CD14-positive monocyte (primary cell): ENCODE results near the gene TRPC6. TPM values are rescaled to one million over a fixed set of nuclear protein-coding genes. Genes with fewer than 3 reads are reported as not detected.
A peak's percentile ranks its signal among the peaks of the same experiment; 100 is the strongest.

Source experiments
- DNase-seq, 3 donors: peaks; one replicate each; pipeline ENCODE4 v3.0.0-alpha.2; 2011 to 2022
- H2AFZ ChIP-seq: 2 replicates; pipeline ENCODE4 v1.6.0; 2012; ENCODE audit warnings: mild to moderate bottlenecking, low read depth, low read length, inconsistent platforms; ENCODE audit not compliant: insufficient read depth, poor library complexity, severe bottlenecking
- H3K27ac ChIP-seq, 2 donors: 1 replicate in 1 of 2; 2 replicates in 1 of 2; pipeline ENCODE4 v1.5.1; 2012 to 2013; ENCODE audit warnings: low read length in 2 of 2, control low read depth in 1 of 2, inconsistent platforms in 1 of 2, low read depth in 1 of 2, mild to moderate bottlenecking in 1 of 2
- H3K27me3 ChIP-seq, 2 donors: one replicate each; pipeline versions ENCODE4 v1.6.0 to v1.6.1; 2011 to 2013; ENCODE audit warnings: low read length in 2 of 2; ENCODE audit not compliant: control insufficient read depth in 2 of 2, insufficient read depth in 2 of 2
- H3K36me3 ChIP-seq, 2 donors: replicated peaks in 1 of 2; 1 replicate in 1 of 2; 2 replicates in 1 of 2; pipeline versions ENCODE4 v1.5.1 to v1.6.1; 2012 to 2013; ENCODE audit warnings: low read length in 2 of 2, control low read depth in 1 of 2, inconsistent platforms in 1 of 2, mild to moderate bottlenecking in 1 of 2; ENCODE audit not compliant: insufficient read depth in 2 of 2, control insufficient read depth in 1 of 2
- H3K4me1 ChIP-seq, 2 donors: 1 replicate in 1 of 2; 2 replicates in 1 of 2; pipeline versions ENCODE4 v1.5.1 to v1.6.1; 2012 to 2013; ENCODE audit warnings: low read length in 2 of 2, control low read depth in 1 of 2, inconsistent platforms in 1 of 2, mild to moderate bottlenecking in 1 of 2, moderate library complexity in 1 of 2; ENCODE audit not compliant: insufficient read depth in 2 of 2, control insufficient read depth in 1 of 2
- H3K4me2 ChIP-seq: replicated peaks from 2 replicates; pipeline ENCODE3; 2012; ENCODE audit warnings: low read length, moderate library complexity, mild to moderate bottlenecking; ENCODE audit not compliant: poor library complexity, severe bottlenecking; ENCODE audit errors: extremely low read depth
- H3K4me3 ChIP-seq, 3 experiments: fragments of 200-600 bp in 1 of 3; sonication (generic) in 1 of 3; replicated peaks in 1 of 3; 1 replicate in 2 of 3; 2 replicates in 1 of 3; pipeline ENCODE4 v1.5.1; 2011 to 2013; ENCODE audit warnings: low read length in 3 of 3, mild to moderate bottlenecking in 3 of 3, control low read depth in 2 of 3, low read depth in 2 of 3, inconsistent platforms in 1 of 3, moderate library complexity in 1 of 3
- H3K79me2 ChIP-seq: 2 replicates; pipeline ENCODE4 v1.6.0; 2012; ENCODE audit warnings: mild to moderate bottlenecking, control low read depth, inconsistent platforms, low read length, moderate library complexity; ENCODE audit not compliant: insufficient read depth
- H3K9ac ChIP-seq: 2 replicates; pipeline ENCODE4 v1.6.0; 2017; ENCODE audit warnings: low read length, mild to moderate bottlenecking; ENCODE audit not compliant: insufficient read depth, poor library complexity, severe bottlenecking
- H3K9me3 ChIP-seq, 2 donors: replicated peaks in 1 of 2; 1 replicate in 1 of 2; 2 replicates in 1 of 2; pipeline versions ENCODE4 v1.5.1 to v1.6.1; 2012 to 2013; ENCODE audit warnings: low read length in 2 of 2, control low read depth in 1 of 2; ENCODE audit not compliant: control insufficient read depth in 1 of 2, insufficient read depth in 1 of 2
- H4K20me1 ChIP-seq: 2 replicates; pipeline ENCODE4 v1.6.0; 2012; ENCODE audit warnings: mild to moderate bottlenecking, low read length, control low read depth, moderate library complexity; ENCODE audit not compliant: insufficient read depth
- H3K27ac Mint-ChIP-seq, 7 donors: one replicate each; pipeline ENCODE4 v1.8.0; 2020; ENCODE audit warnings: mild to moderate bottlenecking in 7 of 7, mixed read lengths in 7 of 7, moderate library complexity in 6 of 7, inconsistent platforms in 2 of 7
- H3K27me3 Mint-ChIP-seq, 3 donors: one replicate each; pipeline ENCODE4 v1.8.0; 2021 to 2022; ENCODE audit warnings: low read depth in 3 of 3, mild to moderate bottlenecking in 3 of 3, mixed read lengths in 3 of 3, moderate library complexity in 3 of 3, inconsistent platforms in 1 of 3
- H3K36me3 Mint-ChIP-seq, 2 donors: one replicate each; pipeline ENCODE4 v1.8.0; 2020; ENCODE audit warnings: mixed read lengths in 2 of 2, inconsistent platforms in 1 of 2, mild to moderate bottlenecking in 1 of 2
- H3K4me1 Mint-ChIP-seq: one replicate; pipeline ENCODE4 v1.8.0; 2020; ENCODE audit warnings: mild to moderate bottlenecking, mixed read lengths
- H3K4me3 Mint-ChIP-seq, 2 donors: one replicate each; pipeline ENCODE4 v1.8.0; 2020; ENCODE audit warnings: mild to moderate bottlenecking in 2 of 2, mixed read lengths in 2 of 2, moderate library complexity in 1 of 2
- H3K9me3 Mint-ChIP-seq, 7 donors: one replicate each; pipeline ENCODE4 v1.8.0; 2020 to 2022; ENCODE audit warnings: mixed read lengths in 7 of 7, mild to moderate bottlenecking in 6 of 7, moderate library complexity in 6 of 7, inconsistent platforms in 2 of 7
- WGBS: methylation state at CpG from one replicate; pipeline ENCODE4 v1.1.5; 2013; ENCODE audit warnings: missing lambda C conversion rate; ENCODE audit not compliant: insufficient coverage; 5-methylcytosine and 5-hydroxymethylcytosine counted together
- intact Hi-C, 2 donors: fragments of 100-400 bp; cut with micrococcal nuclease; formaldehyde crosslinking; loops; one replicate each; pipeline versions ENCODE4 v1.15.0 to v1.15.1; 2023
- polyA plus RNA-seq, 3 donors: library from polyadenylated mRNA; depleted of rRNA in 1 of 3; unstranded in 2 of 3; stranded (reverse) in 1 of 3; fragments of 300-500 nt in 2 of 3; fragments of >200 nt in 1 of 3; fragmentation: Illumina TruSeq in 2 of 3; gene quantifications; 1 replicate in 2 of 3; 2 replicates in 1 of 3; pipeline ENCODE4 v1.2.3, GENCODE V29; 2012 to 2021
- TF ChIP-seq, protein P1 (sequence below): fragments of 200-600 bp; IDR thresholded peaks from one replicate; pipeline ENCODE4 v1.8.0; 2022; ENCODE audit warnings: antibody characterized with exemption, mild to moderate bottlenecking

Gene TRPC6
- polyA plus RNA-seq, 3 donors: 0.01 TPM; not detected in 2

DNA sequence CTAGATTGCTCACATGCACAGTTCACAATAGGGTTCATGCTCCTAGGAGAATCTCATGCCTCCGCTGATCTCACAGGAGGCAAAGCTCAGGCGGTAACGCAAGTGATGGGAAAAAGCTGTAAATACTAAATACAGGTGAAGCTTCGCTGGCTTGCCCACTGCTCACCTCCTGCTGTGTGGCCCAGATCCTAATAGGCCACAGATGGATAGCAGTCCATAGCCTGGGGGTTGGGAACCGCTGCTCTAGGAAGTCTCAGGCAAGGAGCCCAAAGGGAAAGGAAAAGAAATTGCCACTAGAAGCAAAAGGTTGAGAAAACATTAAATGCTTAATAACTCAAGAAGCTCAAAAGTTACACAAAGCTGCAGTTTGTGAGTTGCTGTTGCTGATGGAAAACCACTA, 3.2 kb upstream of the TRPC6 start:
- Histone ChIP-seq H3K4me1 (no peaks in the 10 kb centered on the region), H2AFZ (no peak overlapping the region), H3K9ac (no peak overlapping the region), H3K9me3 (peaks cover 9 to 18% of the 10 kb centered on the region in 2 donors), H3K27me3 (peaks cover 23 to 28% of the 10 kb centered on the region in 2 donors), H3K36me3 (no peaks in the 10 kb centered on the region), H3K4me3 (no peak overlapping the region), H3K79me2 (no peaks in the 10 kb centered on the region), H3K27ac (no peak overlapping the region), H4K20me1 (no peaks in the 10 kb centered on the region), H3K4me2 (no peak overlapping the region)
- Mint-ChIP-seq H3K4me3 (no peak overlapping the region), H3K27ac (no peak overlapping the region), H3K9me3 (peaks cover 3 to 17% (median 9%) of the 10 kb centered on the region in 7 donors), H3K36me3 (no peaks in the 10 kb centered on the region), H3K27me3 (peaks cover 30 to 35% (median 34%) of the 10 kb centered on the region in 3 donors), H3K4me1 (no peaks in the 10 kb centered on the region)
- DNase-seq: no peak
- 97% methylated on average over 3 of the region's 5 CpGs for WGBS
- intact Hi-C loops: no loop called here
- TF ChIP-seq, protein P1, sequence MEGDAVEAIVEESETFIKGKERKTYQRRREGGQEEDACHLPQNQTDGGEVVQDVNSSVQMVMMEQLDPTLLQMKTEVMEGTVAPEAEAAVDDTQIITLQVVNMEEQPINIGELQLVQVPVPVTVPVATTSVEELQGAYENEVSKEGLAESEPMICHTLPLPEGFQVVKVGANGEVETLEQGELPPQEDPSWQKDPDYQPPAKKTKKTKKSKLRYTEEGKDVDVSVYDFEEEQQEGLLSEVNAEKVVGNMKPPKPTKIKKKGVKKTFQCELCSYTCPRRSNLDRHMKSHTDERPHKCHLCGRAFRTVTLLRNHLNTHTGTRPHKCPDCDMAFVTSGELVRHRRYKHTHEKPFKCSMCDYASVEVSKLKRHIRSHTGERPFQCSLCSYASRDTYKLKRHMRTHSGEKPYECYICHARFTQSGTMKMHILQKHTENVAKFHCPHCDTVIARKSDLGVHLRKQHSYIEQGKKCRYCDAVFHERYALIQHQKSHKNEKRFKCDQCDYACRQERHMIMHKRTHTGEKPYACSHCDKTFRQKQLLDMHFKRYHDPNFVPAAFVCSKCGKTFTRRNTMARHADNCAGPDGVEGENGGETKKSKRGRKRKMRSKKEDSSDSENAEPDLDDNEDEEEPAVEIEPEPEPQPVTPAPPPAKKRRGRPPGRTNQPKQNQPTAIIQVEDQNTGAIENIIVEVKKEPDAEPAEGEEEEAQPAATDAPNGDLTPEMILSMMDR: no peak

GRCh38 chr11:101584655-101585054, 848 bp upstream of the TRPC6 start:
- H2AFZ ChIP-seq: no peak overlapping the region
- no peak overlapping the region for H3K4me2 ChIP-seq
- H4K20me1 ChIP-seq: no peaks in the 10 kb centered on the region
- WGBS: 56% methylated on average over 1 of the region's 2 CpGs
- H3K9me3 ChIP-seq: peaks cover 9 to 21% of the 10 kb centered on the region in 2 donors
- Mint-ChIP-seq H3K4me3 (peak overlapping the region in 1 of 2 donors; percentile 56), H3K36me3 (no peaks in the 10 kb centered on the region), H3K9me3 (peaks cover 3 to 20% (median 10%) of the 10 kb centered on the region in 7 donors), H3K27ac (no peak overlapping the region), H3K4me1 (no peaks in the 10 kb centered on the region), H3K27me3 (peaks cover 33 to 43% (median 42%) of the 10 kb centered on the region in 3 donors)
- no peaks in the 10 kb centered on the region for H3K79me2 ChIP-seq
- intact Hi-C loops: no loop called here
- TF ChIP-seq, protein P1: no peak
- H3K9ac ChIP-seq: no peak overlapping the region
- H3K4me1 ChIP-seq: no peaks in the 10 kb centered on the region
- peaks cover 28 to 39% of the 10 kb centered on the region in 2 donors for H3K27me3 ChIP-seq
- no peak overlapping the region for H3K27ac ChIP-seq
- no peak for DNase-seq
- H3K4me3 ChIP-seq: no peak overlapping the region
- H3K36me3 ChIP-seq: no peaks in the 10 kb centered on the region
